Activated CD4-positive, alpha-beta T cell treated with anti-CD3 and anti-CD28 coated beads, Interleukin-2, amount 50 U/mL, for 48 hours (primary cell): ENCODE data around the gene ARHGEF25.
A peak's percentile ranks its signal among the peaks of the same experiment; 100 is the strongest.
"Not testable (repeated sequence)": the region's sequence is repeated elsewhere in the genome, so short reads cannot be mapped to it uniquely, and the experiment has no call there.

Source experiments
- DNase-seq, 2 experiments: peaks; one replicate each; pipeline ENCODE4 v3.0.0-alpha.2; 2020

The ARHGEF25 gene

DNA sequence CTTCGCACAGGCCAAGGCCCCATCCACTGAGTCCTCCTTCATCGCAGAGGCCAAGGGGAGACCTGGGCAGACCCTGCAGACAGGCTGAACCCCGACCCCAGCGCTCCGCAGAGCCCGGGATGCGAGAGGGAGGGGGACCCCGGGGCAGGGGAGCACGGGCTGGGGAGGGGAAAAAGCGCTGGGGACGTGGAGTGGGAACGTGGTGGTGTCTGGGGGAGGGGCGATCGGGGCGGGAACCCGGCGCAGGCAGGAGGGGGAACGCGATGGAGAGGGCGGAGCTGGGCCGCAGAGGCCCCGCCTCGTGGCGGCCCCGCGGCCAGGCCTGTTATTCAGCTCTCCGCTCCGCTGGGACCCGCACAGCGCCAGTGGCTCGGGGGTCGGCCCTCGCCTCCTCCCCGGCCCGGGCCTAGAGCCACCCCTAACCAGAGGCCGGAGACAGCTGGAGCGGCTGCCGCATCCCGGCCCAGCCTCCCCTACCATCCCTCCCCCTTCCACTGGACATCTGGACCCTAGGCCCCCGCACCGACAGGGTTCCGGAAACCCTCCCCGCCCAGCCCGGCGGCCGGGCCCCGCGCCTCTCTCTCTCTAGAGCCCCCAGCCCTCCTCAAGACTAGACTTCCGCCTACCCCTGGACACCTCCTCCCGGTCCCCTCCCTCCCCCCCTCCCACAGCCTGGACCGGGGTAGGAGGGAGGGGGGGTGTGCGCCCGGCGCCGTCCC, at the start of gene ARHGEF25:
ARHGEF25 (plus strand) TSS at position 328 of the 719 bp plus-strand sequence. CDS start 460 bp downstream, outside the sequence.
- DNase-seq = peak; percentile 69 to 74

DNA sequence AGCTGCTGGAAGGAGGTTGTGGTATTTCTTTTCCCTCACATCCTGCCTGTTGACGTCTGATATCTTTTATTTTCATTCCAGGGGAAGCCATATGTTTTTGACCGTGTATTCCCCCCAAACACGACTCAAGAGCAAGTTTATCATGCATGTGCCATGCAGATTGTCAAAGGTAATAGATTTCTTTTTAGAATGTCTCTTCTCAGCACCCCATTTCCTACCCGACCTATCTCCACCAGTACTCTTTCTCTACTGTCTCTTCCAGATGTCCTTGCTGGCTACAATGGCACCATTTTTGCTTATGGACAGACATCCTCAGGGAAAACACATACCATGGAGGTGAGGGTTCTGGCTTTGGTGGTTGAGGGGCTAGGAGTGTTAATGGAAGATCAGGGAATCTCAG, 47.9 kb upstream of the ARHGEF25 start:
- no peak for DNase-seq

DNA sequence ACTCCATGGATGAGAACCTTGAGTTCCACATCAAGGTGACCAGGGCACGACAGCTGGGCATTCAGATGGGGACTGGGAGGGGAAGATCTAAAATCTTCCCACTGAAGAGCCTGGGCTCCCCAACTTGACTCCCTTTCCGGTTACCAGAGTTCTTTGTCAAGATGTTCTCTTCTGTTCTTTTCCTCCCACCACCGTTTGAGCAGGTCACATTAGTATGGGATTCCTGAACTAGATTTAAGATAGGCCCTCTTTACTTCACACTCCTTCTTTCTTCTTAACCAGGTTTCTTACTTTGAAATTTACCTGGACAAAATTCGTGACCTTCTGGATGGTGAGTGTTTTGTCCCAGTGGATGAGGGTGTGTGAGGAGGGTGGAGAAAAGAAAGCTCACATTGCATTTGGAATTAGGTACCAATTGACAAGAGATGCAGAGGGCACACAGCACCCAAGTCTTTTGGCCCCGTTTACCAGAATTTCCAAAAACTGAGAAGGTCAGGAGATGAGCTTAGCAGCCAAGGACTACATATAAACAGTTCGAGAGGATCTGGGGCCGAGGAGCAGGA, 47.0 kb upstream of the ARHGEF25 start:
- DNase-seq = no peak

DNA sequence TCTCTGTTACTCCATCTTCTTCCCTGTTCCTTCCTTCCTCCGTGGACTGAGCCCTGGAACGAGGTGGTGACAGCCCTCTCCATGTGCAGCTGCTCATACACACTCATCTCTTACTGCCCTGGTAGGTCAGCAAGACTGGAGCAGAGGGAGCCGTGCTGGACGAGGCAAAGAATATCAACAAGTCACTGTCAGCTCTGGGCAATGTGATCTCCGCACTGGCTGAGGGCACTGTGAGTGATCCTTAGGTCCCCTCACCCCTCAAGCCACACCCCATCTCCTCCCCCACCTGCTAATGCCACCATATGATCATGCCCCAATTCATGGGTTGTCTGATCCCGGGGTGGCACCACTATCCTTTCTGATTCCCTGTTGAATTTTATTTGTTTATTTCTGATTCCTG, 42.4 kb upstream of the ARHGEF25 start:
- DNase-seq = no peak

DNA sequence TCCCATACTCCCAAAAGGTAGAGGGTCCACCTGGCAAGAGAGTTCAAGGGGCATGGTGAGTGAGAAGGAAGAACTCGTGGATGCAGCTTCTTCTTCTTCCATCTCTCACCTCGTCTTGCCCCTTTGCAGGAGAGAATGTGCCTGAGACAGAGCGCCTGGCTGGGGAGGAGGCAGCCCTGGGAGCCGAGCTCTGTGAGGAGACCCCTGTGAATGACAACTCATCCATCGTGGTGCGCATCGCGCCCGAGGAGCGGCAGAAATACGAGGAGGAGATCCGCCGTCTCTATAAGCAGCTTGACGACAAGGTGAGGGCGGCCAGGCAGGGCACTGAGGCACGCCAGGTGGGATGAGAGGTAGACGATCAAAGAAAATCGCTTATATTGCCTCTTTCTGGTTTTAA, 41.4 kb upstream of the ARHGEF25 start:
- DNase-seq = no peak

DNA sequence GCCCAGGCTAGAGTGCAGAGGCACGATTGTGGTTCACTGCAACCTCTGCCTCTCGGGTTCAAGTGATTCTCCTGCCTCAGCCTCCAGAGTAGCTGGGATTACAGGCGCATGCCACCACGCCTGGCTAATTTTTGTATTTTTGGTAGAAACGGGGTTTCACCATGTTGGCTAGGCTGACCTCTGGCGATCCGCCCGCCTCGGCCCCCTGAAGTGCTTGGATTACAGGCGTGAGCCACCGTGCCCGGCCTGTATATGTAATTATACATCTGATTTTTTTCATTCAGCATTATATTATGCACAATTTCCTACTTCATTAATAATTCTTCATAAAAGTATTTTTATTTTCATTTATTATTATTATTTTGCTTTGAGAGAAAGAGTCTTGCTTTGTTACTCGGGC, 40.8 kb upstream of the ARHGEF25 start:
- DNase-seq = not testable (repeated sequence)

DNA sequence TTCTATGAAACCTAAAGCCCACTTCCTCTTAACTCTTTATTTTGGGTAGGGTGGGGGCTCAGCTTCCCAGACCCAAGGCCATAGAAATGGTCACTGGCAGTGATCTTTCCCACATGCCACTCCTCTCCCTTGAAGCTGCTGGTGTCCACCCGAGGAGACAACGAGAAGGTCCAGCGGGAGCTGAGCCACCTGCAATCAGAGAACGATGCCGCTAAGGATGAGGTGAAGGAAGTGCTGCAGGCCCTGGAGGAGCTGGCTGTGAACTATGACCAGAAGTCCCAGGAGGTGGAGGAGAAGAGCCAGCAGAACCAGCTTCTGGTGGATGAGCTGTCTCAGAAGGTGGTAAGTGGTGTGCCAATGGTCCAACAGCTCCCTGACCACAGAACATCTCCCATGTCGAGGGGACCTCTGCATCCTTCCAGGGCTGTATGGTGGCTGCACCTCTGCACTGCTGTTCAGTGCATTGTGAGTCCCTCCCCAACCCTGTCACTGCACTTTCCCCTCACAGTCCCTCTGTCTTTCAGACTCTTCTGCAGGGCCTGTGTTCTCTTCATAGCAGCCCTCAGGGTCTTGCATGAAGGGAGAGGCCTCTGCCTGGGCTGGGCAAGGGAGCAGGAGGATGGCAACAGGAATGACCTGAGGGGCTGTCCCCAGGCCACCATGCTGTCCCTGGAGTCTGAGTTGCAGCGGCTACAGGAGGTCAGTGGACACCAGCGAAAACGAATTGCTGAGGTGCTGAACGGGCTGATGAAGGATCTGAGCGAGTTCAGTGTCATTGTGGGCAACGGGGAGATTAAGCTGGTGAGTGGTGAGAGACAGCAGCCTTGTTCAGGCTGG, 39.1 kb upstream of the ARHGEF25 start:
- DNase-seq = no peak

DNA sequence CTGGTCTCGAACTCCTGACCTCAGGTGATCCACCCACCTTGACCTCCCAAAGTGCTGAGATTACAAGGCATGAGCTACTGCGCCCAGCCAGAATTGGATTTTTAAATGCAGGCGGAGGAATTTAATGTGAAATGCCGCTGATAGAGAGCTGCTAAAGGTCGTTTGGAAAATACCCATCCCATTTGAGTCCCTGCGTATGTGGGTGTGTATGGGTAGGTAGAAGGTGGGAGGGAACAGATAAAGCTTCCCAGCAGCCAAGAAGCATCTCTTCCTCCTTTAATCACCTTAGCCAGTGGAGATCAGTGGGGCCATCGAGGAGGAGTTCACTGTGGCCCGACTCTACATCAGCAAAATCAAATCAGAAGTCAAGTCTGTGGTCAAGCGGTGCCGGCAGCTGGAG, 36.4 kb upstream of the ARHGEF25 start:
- DNase-seq = no peak

DNA sequence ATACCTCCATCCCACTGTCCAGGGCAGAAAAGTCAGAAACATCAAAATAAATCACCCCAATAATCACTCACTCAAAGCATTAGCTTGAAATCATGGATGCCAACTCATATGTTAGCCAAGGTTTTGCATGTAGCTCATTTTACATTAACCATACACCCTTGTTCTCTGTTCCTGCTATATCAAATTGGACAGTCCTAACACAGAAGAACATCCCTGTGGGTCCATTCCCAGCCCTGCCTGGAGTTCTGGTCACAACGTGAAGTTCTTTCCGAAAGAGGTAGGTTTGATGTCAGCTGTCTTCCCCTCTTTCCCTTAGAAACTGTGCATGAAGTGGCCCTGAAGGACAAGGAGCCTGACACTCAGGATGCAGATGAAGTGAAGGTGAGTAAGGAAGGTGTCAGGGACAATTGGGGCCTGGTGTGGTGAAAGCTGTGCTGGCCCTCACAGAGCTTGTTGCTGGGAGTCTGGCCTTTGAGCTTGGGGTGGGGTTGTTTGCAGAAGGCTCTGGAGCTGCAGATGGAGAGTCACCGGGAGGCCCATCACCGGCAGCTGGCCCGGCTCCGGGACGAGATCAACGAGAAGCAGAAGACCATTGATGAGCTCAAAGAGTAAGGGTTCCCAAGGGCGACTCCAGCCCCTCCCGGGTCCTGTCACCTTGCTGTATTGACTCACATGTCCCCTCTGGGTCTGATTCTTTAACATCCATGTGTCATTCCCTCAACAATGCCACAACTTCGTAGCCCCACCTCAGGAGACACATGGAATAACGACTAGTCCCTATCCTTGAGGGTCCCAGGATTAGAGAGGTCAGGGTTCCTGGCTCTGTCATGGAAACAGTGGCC, 35.2 kb upstream of the ARHGEF25 start:
- DNase-seq = no peak

DNA sequence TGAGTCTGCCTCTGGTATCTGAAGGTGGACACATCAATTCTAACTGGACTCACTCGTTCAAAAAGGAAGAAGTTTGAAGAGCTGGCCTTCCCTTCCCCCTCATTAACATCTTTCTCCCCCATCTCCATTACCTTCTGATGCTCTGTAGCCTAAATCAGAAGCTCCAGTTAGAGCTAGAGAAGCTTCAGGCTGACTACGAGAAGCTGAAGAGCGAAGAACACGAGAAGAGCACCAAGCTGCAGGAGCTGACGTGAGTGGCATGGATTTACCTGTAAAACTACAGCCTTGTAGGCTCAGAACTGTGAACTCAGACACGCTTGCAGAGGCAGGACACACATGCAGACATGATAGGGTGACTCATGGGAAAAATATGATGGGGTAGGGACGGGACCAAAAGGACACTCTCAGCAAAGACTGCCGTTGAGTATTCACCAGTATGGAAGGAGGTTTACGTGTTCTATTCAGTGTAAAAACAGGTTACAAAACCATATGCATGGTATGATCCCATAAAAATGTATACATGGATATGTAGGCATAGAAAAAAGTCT, 34.5 kb upstream of the ARHGEF25 start:
- DNase-seq = no peak

DNA sequence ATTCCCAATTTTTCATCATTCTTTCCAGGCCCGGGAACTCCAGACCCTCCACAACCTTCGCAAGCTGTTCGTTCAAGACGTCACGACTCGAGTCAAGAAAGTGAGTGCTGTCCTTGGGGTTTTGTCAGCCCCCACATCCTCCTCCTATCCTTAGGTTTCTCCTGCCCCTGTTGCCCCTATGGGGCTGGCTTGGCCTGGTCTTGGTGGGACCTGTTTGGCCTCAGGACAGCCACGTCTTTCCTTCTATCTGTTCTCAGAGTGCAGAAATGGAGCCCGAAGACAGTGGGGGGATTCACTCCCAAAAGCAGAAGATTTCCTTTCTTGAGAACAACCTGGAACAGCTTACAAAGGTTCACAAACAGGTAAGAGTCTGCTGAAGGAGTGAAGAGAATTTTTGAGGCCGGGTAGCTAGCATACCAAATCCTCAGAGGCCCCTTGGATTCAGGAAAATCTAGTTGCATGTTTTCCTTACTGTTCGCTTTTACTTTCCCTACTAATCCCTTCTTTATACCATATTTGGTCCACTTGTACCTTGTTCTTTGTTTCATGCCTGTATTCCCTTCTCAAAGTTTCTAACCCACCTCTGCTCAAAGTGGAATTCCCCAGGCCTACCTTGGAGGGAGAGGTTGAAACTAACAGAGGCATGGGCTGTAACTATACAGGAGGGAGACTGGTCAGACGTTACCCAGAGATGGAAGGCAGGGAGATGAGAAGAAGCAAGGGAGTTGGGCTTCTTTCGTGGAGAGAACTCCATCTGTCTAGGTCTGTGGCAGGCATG, 33.1 kb upstream of the ARHGEF25 start:
- DNase-seq = no peak

DNA sequence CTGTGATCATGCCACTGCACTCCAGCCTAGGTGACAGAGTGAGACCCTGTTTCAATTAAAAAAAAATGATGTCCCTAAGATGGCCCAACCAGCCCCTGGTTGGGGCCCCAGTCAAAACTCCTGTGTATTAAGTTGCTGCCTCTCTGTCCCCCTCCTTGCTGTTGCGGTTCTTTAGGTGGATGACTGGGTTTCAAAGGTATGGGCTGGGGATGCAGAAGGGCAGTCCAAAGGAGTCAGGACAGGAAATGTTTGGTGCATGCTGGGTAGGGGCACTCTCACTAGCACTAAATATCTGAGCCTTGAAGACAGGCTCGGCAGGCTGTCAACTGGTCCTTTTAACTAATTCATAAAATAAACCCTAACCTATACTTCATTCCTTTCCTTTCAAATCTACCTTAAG, 32.2 kb upstream of the ARHGEF25 start:
- no peak for DNase-seq

DNA sequence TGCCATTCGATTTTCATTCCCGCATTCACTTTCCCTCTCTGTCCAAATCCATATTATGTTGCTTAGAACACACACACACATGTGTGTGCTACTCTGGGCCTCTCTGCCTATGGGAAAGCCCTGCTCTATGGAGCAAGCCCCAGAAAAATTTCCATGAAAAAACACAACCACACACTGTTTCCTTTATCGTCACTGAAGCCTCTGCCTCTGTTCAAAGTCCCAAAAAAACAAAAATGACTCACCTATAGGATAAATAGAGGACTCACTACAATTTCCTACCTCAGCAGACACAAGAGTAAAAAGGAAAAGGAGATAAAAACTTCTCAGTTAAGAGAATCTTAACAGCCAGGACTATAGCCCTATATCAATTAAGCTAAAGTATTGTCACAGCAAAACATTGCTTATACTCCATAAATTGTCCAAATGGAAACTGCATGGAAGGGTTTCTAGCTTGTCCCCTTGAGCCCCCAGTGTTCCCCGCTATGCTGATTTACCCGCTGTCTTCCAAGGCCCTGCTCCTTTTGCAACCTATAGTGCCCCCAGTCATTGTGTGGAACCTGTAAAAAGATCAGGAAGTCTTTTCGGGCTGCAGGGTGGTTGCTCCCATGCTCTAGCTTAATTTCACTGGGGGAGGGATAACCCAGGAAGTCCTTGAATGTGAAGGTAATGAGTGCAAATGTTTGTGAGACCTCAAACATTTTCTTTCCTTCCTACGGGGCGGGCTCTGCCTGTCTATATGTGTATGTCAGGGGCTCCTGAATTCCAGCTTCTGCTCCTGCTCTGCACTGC, 31.4 kb upstream of the ARHGEF25 start:
- DNase-seq = no peak

DNA sequence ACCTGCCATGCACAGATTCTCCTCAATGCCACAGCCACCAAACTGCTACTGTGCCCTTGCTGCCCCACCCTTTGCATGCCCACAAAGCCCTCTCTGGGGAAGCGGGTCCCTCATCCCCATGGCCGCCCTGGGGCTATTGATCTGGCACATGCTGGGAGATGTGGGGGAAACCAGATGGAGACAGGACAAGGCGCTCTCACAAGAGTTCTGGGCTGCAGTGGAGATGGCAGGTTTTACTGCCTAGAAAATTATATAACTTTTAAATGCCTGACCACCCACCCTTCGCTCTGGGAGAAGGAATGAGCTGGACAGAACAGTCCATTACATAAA, 30.8 kb upstream of the ARHGEF25 start:
- no peak for DNase-seq

DNA sequence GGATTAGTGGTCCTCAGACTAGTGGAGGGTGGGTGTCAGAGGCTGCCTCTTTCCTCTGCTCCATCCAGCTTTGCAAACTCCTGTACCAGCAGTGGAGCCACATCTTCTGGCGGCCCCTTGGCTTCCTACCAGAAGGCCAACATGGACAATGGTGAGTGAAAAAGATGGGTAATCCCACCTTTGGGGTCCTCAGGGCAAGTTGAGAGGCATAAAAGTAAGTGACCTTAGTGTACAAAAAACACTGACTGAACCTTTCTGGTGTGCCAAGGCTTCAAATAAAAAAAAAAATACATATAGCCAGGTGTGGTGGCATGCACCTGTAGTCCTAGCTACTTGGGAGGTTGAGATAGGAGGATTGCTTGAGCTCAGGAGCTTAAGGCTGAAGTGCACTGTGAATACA, 29.4 kb upstream of the ARHGEF25 start:
- no peak for DNase-seq

DNA sequence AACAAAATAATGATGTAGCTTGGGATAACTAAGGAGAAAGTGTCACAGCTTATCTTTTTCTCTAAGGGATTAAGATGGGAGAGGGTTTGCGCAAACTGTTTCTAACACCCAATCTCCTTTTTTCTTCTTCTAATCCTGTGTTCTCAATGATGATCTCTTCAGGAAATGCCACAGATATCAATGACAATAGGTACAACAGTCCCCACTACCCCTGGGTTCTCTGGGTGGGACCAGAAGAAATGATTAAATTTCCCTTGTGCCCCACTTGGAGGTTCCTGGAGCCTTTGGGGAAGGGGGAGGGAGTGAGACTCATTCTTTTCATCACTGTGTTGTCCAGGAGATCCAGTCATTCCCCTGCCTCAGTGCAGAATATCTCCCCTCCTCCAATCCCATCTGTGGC, 28.8 kb upstream of the ARHGEF25 start:
- DNase-seq = no peak

DNA sequence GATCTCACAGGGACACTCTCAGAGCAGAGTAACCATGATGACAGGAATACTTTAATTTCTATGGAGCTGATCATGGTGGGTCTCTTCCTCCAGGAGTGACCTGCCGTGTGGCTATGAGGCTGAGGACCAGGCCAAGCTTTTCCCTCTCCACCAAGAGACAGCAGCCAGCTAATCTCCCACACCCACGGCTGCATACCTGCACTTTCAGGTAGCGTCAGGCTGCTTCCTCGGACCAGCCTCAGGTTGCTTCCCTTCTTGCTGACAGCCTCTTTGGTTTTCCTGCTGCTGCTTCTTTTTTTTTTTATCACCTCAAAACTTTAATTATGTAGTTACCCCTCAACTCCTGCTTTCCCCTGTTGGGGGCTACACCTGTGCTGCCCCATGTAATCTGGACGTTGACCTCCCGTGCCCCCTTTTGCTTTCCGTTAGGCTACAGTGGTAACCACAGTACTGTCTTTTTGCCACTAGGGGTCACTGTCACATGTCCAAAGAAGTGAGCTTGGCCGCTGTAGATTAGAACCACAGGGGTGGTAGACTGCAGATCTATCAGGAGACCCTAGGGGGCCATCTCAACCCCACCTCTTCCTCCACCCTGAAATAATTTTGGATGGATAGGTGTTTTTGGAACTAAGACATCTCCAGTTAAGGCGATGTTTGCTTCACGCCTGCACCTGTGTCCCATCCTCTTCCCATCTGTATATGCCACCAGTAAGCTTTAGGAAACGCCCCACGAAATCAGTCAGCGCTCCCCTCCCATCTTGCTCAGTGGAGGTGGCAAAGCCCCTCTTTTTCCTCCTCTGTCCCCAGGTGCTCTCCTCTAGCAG, 28.0 kb upstream of the ARHGEF25 start:
- peak; percentile 58 to 66 for DNase-seq

DNA sequence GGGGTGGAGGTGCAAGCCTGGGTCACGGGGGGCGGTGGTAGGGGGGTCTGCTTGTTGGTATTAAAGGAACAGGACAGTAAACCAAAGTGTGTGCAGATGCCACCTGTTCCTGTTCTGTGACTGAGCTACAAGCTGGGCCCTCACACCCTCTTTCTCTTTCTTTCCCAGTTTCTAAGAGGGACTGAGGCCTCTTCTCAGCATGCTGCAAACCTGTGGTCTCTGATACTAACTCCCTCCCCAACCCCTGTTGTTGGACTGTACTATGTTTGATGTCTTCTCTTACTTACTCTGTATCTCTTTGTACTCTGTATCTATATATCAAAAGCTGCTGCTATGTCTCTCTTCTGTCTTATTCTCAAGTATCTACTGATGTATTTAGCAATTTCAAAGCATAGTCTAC, 27.2 kb upstream of the ARHGEF25 start:
- no peak for DNase-seq

DNA sequence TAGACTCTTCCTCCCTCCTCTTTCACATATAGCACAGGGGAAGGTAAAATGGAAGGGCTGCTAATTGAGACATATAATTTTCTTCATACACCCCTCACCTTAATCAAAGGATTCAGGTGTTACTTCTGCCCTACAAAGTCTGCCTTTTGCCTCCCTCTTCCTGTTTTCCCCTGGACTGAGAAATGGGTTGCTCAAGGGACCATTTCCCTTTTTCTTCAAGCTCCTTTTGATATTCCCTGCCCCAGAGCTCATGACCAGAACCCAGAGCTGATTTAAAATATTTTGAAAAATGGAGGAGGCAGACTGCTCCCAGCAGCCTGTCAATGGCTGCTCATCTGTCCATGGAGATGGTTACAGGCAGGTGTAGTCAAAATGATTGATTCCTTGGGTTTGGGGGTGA, 26.5 kb upstream of the ARHGEF25 start:
- DNase-seq = no peak

DNA sequence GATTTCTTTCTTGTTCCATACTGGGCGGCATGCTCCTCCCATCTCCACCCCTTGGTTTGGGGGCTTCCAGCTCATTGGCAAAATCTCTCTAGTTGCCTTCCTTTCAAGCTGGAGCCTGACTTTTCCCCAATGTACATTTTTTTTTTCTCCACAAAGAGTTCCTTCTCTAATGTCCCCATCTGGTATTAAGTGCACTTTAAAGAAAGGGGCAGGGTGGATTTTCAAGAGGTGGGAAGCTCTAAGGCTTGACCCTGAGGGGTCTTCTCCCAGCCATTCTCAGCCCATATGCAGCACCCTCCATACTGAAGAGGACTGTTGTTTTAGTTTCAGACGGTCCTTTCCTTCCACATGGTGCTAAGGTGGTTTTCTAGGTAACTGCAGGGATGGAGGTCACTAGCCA, 26.1 kb upstream of the ARHGEF25 start:
- no peak for DNase-seq
